Measurements from ENCODE around the gene HDAC9.

Gene HDAC9

GRCh38 chr7:18835001-18835690 lies 339.6 kb downstream of the HDAC9 start:
- no peak for DNase-seq (ENCODE audit: low read depth in 3 of 3)

GRCh38 chr7:18843979-18844378 lies 348.4 kb downstream of the HDAC9 start:
- DNase-seq (ENCODE audit: low read depth in 3 of 3), result no peak

- no peak for DNase-seq (ENCODE audit: low read depth in 3 of 3)
These were observed 349.2 kb downstream of the HDAC9 start for GRCh38 chr7:18844735-18845134.

- DNase-seq (ENCODE audit: low read depth in 3 of 3), result no peak
These were observed 350.2 kb downstream of the HDAC9 start for GRCh38 chr7:18845700-18846099.

GRCh38 chr7:18846765-18847215 lies 351.2 kb downstream of the HDAC9 start:
- DNase-seq (ENCODE audit: low read depth in 3 of 3), result no peak

- DNase-seq (ENCODE audit: low read depth in 3 of 3), result no peak
These were observed 353.6 kb downstream of the HDAC9 start for GRCh38 chr7:18849130-18849529.

- DNase-seq (ENCODE audit: low read depth in 3 of 3), result no peak
These were observed 360.2 kb downstream of the HDAC9 start for GRCh38 chr7:18855796-18856195.

GRCh38 chr7:18858232-18858631 lies 362.7 kb downstream of the HDAC9 start:
- DNase-seq (ENCODE audit: low read depth in 3 of 3), result no peak

- DNase-seq (ENCODE audit: low read depth in 3 of 3), result no peak
These were observed 363.8 kb downstream of the HDAC9 start for GRCh38 chr7:18859318-18859717.

- no peak for DNase-seq (ENCODE audit: low read depth in 3 of 3)
These were observed 364.7 kb downstream of the HDAC9 start for GRCh38 chr7:18860221-18860620.

GRCh38 chr7:18861514-18862118 lies 366.1 kb downstream of the HDAC9 start:
- DNase-seq (ENCODE audit: low read depth in 3 of 3), result no peak

- DNase-seq (ENCODE audit: low read depth in 3 of 3), result no peak
These were observed 369.4 kb downstream of the HDAC9 start for GRCh38 chr7:18864967-18865366.

- DNase-seq (ENCODE audit: low read depth in 3 of 3), result no peak
These were observed 370.9 kb downstream of the HDAC9 start for GRCh38 chr7:18866359-18867036.

- DNase-seq (ENCODE audit: low read depth in 3 of 3), result no peak
These were observed 376.8 kb downstream of the HDAC9 start for GRCh38 chr7:18872344-18872743.

GRCh38 chr7:18873734-18874336 lies 378.3 kb downstream of the HDAC9 start:
- DNase-seq (ENCODE audit: low read depth in 3 of 3), result no peak

GRCh38 chr7:18874880-18875279 lies 379.3 kb downstream of the HDAC9 start:
- no peak for DNase-seq (ENCODE audit: low read depth in 3 of 3)

GRCh38 chr7:18877874-18878273 lies 382.3 kb downstream of the HDAC9 start:
- DNase-seq (ENCODE audit: low read depth in 3 of 3), result no peak

GRCh38 chr7:18886832-18887231 lies 391.3 kb downstream of the HDAC9 start:
- DNase-seq (ENCODE audit: low read depth in 3 of 3), result no peak

- DNase-seq (ENCODE audit: low read depth in 3 of 3), result no peak
These were observed 393.9 kb downstream of the HDAC9 start for GRCh38 chr7:18889436-18889835.

- no peak for DNase-seq (ENCODE audit: low read depth in 3 of 3)
These were observed 394.6 kb downstream of the HDAC9 start for GRCh38 chr7:18890134-18890533.

- DNase-seq (ENCODE audit: low read depth in 3 of 3), result no peak
These were observed 395.5 kb downstream of the HDAC9 start for GRCh38 chr7:18890885-18891621.

- no peak for DNase-seq (ENCODE audit: low read depth in 3 of 3)
These were observed 397.6 kb downstream of the HDAC9 start for GRCh38 chr7:18893156-18893555.
